ENCODE measurements around the gene GABBR2. TPM values are rescaled to one million over a fixed set of nuclear protein-coding genes. Genes with fewer than 3 reads are reported as not detected.

Gene GABBR2
- polyA plus RNA-seq, 3 donors, result 3.6 to 6.0 (median 3.8) TPM

DNA sequence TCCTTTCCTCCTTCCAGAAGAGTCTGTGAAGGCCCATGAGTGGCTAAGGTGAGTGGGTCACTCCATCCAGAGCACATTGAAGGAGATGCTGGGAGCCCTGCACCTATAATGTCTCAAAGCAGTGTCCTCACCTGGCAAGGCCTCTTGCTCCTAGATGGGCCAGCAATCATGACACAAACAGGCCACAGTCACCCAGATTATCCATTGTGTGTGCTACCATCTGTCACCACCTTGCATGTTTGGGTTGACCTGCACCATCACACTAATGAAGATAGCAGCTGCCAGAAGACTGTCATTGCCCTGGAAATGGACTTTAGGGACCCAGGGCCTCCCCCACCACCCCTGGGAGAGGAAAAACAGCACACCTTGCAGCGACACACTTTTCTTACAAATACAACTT lies 69.6 kb downstream of the GABBR2 start:
- no peak for DNase-seq (ENCODE audit: low read depth in 3 of 3, low spot score in 2 of 3)

DNA sequence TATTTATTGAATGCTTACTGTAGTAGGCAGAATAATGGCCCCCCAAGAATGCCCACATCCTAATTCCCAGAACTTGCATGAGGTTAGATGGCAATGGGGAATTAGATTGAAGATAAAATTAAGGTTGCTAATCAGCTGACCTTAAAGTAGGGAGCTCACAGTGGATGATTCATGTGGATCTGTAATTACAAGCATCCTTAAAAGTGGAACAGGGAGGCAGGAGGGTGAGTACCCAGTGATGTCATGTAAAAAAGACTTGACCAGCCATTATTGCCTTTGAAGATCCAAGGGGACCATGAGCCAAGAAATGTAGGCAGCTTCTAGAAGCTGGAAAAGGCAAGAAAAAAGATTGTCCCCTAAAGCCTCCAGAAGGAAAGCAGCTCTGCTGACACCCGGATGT lies 71.4 kb downstream of the GABBR2 start:
- DNase-seq (ENCODE audit: low read depth in 3 of 3, low spot score in 2 of 3), result no peak

DNA sequence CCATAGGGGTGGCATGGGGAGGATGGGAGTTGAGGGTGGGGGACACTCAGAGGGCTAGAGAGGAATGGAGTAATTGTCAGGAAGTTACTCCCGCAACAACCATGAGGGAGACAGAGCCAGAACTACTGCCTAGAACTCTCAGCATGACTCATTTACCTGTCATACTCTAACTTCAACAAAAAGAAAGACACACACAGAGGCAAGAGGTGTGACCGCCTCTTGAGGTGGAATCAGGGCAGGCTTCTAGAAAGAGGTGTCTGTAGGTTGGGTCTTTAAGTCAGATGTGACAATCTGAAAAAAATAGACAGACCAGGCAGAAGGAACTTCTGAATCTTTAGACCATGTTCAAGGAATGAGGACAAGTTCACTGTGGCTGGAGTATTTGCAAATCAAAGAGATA lies 73.4 kb downstream of the GABBR2 start:
- no peak for DNase-seq (ENCODE audit: low read depth in 3 of 3, low spot score in 2 of 3)

DNA sequence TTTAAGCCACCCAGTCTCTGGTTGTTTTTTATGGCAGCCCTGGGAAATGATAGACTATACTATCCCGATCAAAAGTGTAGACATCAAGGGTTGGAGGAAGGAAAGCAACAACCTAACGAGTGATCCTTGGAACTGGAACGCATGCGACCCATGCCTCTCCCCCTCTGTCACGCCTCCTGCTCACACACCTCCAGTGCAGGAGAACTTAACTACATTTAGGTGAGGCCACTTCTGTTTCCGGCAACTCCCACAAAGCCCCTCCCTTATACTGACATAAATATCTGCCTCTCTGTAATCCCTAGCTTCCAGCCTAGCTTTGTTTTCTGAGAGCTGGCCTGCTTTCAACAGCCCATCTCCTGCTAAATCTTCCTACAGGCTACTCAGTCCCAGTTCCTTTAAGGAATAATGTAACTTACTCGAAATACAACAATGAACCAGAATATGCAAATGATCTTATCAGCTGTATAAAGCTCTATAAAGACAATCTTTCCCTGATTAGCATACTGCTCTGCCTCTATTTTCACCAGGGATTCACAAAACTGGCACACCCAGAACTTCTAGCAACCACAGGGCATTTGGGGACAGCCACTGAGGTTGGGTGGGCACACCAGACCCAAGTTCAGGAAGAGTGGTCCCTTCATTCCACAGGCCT lies 73.9 kb downstream of the GABBR2 start:
- no peak for DNase-seq (ENCODE audit: low read depth in 3 of 3, low spot score in 2 of 3)

DNA sequence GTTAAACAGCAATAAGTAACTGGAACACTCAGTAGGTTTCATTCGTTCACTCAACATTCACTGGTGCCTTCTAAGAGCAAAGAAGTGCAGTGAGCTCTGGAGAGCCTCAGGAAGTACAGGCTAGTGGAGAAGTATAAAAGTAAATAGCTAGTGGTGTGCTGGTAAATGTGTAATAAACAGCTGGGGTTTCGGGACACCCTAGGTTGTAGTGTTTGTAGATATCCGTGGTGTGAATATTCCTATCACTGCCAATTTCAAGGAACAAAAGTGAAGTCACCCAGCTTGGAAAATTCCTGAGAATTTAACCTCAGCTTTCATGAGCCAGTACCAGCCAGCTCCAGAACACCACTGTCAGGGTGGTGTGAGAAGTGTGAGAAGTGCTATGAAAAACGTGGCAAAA lies 75.9 kb downstream of the GABBR2 start:
- DNase-seq (ENCODE audit: low read depth in 3 of 3, low spot score in 2 of 3), result no peak

DNA sequence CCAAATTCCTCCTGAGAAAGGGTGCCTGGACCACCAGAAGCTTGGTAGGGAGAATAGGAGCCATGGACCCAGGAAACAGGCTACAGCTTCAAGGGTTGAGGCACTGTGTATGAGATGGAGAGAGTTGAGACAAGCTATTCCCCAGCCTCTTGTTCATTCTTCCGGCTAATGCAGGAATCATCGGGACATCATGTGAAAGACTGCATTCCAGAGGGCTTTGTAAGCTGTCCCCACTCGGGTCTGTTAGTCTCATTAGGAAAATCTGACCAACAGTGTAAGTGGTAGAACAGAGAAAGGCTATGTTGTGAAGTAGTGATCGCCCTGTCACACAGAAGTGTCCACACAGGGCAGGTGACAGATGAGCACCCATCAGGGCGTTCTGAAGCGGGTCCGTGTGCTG lies 81.4 kb downstream of the GABBR2 start:
- no peak for DNase-seq (ENCODE audit: low read depth in 3 of 3, low spot score in 2 of 3)

DNA sequence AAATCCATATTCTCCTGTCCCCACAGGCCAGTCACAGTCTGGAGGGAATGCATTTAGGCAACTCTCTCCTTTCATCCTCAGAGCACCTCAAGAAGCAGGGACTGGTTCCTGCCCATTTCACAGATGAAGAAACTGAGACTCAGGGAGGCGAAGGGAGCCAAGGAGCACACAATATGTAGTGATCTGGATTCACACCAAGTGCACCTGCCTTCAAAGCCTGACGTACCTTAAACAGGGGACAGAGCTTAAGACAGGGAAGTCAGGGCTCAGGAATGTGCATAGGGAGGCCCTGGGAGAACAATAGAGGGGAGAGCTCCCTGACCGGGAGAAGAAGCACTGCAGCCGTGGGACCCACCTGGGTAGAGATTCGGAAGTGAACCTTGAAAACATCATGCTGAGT lies 83.0 kb downstream of the GABBR2 start:
- DNase-seq (ENCODE audit: low read depth in 3 of 3, low spot score in 2 of 3), result no peak

DNA sequence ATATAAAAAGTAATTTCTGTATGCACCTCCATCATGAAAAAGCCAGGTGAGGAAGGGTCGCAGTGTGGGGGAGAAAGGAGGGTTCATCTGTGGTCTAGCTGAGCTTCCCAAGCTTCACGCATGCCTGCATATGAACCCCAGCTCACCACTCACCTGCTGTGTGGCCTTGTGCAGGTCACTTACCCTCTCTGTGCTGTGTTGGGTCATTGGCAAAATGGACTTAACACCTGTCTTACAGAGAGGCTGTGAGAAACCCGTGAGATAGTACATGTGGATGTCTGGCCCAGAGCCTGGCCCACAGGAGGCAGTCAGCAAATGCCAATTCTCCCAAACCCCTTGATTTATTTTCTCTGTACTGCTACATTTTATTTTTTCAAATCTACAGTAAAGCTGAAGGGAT lies 88.9 kb downstream of the GABBR2 start:
- no peak for DNase-seq (ENCODE audit: low read depth in 3 of 3, low spot score in 2 of 3)

DNA sequence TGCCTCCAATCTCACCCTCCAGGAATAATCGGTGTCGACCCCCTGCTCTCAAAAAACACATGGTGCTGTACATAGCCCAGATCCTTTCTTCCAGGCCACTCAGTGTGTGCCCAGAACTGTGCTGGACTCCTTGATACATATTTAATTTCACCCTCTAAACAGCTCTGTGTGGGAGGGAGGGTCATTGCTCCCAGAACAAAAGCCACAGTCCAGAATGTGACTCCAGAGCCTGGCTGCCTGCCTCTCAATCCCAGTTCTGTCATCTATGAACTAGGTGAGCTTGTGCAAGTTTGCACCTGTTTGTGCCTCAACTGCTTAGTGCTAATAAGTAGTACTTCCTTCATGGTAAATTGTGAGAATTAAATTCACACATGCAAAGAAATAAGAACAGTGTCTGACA lies 93.1 kb downstream of the GABBR2 start:
- DNase-seq (ENCODE audit: low read depth in 3 of 3, low spot score in 2 of 3), result no peak

DNA sequence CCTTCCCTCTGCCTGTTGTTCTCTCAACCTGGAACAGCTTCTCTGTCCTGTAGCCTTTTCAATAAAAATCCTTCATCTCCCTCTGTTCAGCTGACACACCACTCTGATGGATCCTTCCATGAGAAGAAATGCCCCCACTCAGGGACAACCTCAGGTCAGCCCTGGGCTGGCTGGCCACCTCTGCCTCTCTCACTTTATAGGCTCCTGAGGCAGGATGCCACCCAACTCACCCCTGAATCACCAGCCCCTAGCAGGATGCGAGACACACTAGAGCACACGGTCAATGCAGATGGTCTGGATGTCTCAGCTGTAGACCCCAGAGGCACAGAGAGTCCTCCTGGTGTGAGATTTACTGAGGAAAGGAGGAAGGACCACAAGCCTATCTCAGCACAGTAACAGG lies 93.8 kb downstream of the GABBR2 start:
- DNase-seq (ENCODE audit: low read depth in 3 of 3, low spot score in 2 of 3), result no peak

DNA sequence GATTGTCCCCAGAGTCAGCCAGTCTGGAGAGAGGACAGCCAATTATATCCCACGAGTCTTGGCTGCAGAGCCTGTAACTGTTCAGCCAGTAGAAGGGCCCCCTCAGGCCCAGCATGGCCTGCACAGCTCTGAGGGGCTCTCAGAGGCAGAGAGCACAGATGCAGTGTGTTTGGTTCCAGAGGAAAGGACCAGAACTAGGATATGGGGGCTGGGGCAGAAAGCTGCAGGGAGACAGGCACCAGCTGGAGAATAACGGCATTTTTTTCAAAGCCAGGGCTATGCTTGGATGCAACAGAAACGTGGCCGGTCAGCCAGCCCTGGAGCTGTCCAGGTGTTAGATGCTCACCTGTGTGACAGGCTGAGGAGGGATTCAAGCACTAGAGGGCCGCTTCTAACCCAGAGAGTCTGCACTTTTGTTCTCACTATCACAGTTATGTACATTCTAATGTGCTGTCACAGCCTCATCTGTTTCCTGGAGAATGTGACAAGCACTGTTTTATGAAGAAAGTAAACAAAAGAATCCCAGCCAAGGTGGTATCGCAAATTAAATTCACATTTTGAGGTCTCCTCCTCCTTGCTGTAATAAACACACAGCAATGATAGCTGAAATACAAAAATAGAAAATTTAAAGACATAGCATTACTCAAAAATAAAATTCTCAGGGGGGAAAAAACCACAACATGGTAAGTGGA lies 96.5 kb downstream of the GABBR2 start:
- DNase-seq (ENCODE audit: low read depth in 3 of 3, low spot score in 2 of 3), result peak in 2 of 3 donors; percentile 21 to 29

DNA sequence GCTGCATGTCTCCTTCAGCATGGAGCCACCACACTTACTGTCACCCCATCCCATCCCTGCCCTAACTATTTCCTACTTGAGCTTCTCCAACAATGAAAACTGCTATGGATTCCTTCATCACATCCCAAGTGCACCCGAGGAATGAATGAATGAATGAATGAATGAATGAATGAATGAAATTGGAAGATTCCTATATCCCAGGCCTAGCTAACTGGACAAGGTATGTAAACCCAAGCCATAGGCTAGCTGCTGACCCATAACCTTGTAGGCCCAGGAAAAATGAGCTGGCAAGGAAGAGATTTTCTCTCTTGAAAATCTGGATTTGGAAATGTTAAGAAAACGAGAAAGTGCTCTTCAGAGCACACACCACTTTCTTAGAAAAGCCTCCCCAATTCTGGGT lies 97.4 kb downstream of the GABBR2 start:
- no peak for DNase-seq (ENCODE audit: low read depth in 3 of 3, low spot score in 2 of 3)

DNA sequence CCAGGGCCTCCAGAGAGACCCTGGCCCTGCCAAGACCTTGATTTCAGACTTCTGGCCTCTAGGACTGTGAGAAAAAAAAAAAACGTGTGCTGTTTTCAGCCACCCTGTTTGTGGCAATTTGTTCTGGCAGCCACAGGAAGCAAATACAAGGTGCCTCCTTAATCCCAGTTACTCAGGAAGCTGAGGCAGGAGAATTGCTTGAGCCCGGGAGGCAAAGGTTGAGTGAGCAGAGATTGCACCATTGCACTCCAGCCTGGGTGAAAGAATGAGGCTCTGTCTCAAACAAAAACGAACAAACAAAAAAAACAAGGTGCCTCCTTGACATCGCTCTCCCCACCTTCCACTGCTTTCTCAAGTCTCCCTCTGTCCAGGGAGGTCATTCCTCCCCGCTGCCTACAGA lies 98.0 kb downstream of the GABBR2 start:
- no peak for DNase-seq (ENCODE audit: low read depth in 3 of 3, low spot score in 2 of 3)

DNA sequence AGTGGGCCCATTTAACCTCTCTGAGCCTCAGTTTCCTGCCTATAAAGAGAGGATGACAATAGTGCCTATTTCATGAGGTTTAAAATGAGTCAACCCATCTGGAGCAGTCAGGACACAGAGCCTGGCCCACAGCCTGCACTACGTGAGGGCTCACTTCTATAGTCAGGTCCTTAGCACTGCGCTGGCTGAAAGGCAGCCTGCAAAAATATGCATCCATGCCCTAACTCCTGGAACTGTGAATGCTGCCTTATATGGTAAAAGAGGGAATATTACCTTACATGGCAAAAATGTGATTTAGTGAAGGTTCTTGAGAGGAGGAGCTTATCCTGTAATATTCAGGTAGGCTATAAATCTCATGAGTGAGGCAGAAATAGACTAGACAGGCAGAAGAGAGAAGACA lies 98.5 kb downstream of the GABBR2 start:
- DNase-seq (ENCODE audit: low read depth in 3 of 3, low spot score in 2 of 3), result no peak

DNA sequence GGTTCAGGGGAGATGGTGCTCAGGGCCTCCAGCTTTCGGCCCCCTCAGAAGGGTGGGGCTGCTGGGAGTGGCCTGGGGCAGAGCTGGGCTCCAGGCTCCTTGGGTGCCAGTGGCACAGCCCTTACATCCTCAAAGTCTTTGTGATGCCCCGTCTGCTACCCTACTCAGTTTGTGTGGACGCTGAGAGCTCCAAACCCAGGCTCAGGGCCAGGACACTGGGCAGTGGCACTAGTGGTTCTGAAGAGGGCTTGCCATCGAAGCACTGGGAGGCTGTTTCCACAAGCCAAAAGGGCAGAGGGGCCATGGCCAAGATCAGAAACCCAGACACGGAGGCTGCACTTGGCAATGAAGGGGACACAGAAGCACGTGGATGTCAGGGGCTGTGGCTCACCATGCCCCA lies 99.1 kb downstream of the GABBR2 start:
- no peak for DNase-seq (ENCODE audit: low read depth in 3 of 3, low spot score in 2 of 3)

DNA sequence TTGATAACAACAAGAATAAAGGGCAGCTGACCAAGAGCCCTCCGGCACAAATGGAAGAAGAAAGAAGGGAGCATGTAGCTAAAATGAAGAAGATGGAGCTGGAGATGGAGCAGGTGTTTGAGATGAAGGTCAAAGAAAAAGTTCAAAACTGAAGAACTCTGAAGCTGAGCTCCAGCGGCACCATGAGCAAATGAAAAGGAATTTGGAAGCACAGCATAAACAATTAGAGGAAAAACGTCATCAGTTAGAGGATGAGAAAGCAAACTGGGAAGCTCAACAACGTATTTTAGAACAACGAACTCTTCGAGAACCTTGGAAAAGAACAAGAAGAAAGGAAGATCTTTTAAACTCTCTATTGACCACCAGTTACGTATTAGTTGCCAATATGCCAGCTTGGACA lies 100.9 kb downstream of the GABBR2 start:
- DNase-seq (ENCODE audit: low read depth in 3 of 3, low spot score in 2 of 3), result no peak

DNA sequence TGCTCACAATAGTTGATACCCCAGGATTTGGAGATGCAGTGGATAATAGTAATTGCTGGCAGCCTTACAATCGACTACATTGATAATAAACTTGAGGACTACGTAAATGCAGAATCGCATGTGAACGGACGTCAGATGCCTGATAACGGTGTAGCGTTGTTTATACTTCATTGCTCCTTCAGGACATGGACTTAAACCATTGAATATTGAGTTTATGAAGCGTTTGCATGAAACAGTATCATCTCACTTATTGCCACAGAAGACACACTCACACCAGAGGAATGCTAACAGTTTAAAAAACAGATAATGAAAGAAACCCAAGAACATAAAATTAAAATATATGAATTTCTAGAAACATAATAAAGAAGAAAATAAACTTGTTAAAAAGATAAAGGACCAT lies 101.6 kb downstream of the GABBR2 start:
- DNase-seq (ENCODE audit: low read depth in 3 of 3, low spot score in 2 of 3), result no peak

DNA sequence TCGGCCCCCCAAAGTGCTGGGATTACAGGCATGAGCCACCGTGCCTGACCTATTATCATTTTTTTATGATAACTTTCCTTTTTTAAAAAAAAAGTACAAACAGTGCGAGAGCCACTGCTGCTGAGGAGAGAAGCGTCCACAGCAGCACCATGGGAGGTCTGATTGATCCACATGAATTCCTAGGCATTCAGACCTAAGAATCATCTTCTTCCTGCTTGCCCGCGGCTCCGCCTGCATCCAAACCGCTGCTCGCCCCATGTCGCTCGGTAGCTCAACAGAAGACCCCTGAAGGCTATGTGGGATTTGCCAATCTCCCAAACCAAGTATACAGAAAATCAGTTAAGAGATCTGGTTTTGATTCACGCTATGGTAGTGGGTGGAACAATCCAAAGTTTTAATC lies 102.0 kb downstream of the GABBR2 start:
- DNase-seq (ENCODE audit: low read depth in 3 of 3, low spot score in 2 of 3), result no peak

DNA sequence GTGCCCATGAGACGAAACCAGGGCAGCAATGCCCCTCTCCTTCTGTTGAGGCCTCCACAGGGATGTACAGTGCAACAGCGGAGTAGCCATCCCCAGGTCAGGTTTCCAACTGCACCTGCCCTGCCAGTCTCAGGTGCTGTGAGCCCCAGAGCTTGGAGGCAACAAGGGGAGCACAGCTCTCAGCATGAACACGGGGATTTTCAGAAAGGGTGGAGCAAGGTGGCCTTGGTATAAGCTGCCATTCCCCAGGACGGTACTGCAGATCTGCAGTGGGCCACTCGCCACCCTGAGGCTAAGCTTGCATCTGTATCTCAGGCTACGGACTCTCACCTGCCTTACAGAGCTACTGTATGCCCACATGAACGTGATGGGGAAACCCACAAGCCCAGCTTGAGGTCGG lies 103.6 kb downstream of the GABBR2 start:
- DNase-seq (ENCODE audit: low read depth in 3 of 3, low spot score in 2 of 3), result no peak

DNA sequence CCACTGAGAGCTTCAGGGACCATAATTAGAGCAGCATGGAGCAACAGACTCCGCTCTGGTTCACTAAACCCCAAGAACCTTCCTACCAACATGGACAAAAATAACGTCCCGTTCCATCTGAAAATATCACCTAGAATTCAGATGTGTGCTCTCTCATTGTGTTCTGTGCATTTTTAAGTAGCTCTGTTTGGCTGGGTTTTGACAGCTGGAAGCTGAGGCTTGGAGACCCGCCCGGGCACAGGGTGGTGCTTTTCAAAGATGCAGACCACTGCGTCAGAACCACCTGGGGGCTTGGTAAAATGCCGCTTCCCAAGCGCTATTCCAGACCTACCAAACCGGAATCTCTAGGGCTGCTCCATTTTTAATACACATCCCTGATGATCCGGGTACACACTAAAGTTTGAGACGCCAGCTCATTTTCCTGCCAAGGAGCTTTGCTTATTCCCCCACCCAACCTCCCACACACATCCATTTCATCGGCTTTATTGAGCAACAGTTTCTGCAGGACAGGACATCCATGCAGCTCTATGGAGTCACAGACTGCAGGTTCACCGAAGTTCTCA lies 104.8 kb downstream of the GABBR2 start:
- DNase-seq (ENCODE audit: low read depth in 3 of 3, low spot score in 2 of 3), result no peak

DNA sequence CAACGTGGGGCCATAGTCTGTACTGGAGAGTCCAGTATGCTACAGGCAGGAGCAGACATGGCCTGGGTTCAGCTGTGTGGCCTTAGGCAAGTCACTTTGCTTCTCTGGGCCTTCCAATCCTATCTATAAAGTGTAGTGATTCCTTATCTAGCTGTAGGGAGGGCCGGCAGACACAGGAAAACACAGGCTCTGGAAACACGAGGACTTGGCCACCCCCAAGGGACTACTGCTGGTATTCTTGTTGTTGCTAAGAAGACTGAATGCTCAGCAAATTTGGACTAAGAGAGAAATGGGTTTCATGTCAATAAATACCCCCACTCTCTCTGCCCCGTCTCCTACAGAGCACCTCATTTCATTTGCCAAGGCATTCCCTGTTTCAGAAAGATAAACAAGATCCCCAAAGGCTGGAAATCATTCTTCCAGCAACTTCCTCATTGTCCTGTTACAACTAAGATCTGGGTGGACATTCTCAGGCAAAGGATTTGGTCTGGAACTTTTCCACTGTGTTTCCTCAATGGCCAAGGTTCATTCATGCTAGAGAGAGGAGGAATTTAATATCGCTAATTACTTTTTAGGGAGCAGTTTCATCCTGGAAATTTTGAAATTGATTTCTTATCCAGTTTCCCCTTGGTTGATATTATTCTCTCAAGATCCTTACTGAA lies 105.8 kb downstream of the GABBR2 start:
- DNase-seq (ENCODE audit: low read depth in 3 of 3, low spot score in 2 of 3), result no peak

DNA sequence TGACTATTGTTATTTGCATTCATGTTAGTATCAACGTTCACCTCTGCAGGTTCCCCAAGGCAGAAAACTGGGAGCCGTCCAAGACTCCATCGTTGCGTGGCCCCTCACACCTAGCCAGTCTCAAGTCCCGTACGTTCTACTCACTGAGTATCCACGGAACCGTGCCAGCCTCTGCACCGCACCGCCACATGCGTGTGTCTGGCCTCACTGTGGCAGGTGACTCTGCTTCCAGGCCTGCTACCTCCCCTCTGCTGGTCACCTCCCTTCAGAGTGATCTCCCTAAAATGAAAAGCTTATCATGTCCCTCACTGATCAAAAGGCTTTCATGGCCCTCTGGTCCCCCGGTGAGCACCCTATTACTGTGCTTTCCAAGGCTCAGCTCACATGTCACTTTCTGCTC lies 108.1 kb downstream of the GABBR2 start:
- no peak for DNase-seq (ENCODE audit: low read depth in 3 of 3, low spot score in 2 of 3)
